Loucy (cell line): ENCODE data around the gene LZTFL1.
"Not testable (repeated sequence)": the region's sequence is repeated elsewhere in the genome, so short reads cannot be mapped to it uniquely, and the experiment has no call there.

ENCODE experiments used
- H2AFZ ChIP-seq: fragments of 200-600 bp; sonication (generic); 2 replicates; pipeline ENCODE4 v1.6.0; 2016; ENCODE audit warnings: antibody characterized with exemption, mild to moderate bottlenecking, low read length, moderate library complexity
- H3F3A ChIP-seq: fragments of 200-600 bp; 2 replicates; pipeline ENCODE4 v1.6.0; 2016; ENCODE audit warnings: antibody characterized with exemption, low read depth, mild to moderate bottlenecking
- H3K27me3 ChIP-seq: fragments of 200-600 bp; sonication (generic); 2 replicates; pipeline ENCODE4 v1.6.1; 2014; ENCODE audit warnings: low read length, mild to moderate bottlenecking; ENCODE audit not compliant: insufficient read depth, poor library complexity, severe bottlenecking
- H3K36me3 ChIP-seq: fragments of 200-600 bp; sonication (generic); 2 replicates; pipeline ENCODE4 v1.6.1; 2016; ENCODE audit warnings: low read length; ENCODE audit not compliant: insufficient read depth
- H3K4me1 ChIP-seq: fragments of 200-600 bp; sonication (generic); 2 replicates; pipeline ENCODE4 v1.5.1; 2014; ENCODE audit warnings: low read length, mild to moderate bottlenecking; ENCODE audit not compliant: insufficient read depth, poor library complexity, severe bottlenecking
- H3K4me2 ChIP-seq: fragments of 200-600 bp; sonication (generic); 2 replicates; pipeline ENCODE4 v1.6.0; 2014; ENCODE audit warnings: antibody characterized with exemption, low read length, low read depth, mild to moderate bottlenecking; ENCODE audit not compliant: poor library complexity, severe bottlenecking
- H3K4me3 ChIP-seq: fragments of 200-600 bp; sonication (generic); 2 replicates; pipeline ENCODE4 v1.5.1; 2014; ENCODE audit warnings: low read length, mild to moderate bottlenecking, mixed read lengths; ENCODE audit not compliant: poor library complexity, severe bottlenecking
- H3K79me2 ChIP-seq: fragments of 200-600 bp; sonication (generic); 2 replicates; pipeline ENCODE4 v1.6.1; 2014; ENCODE audit warnings: low read length; ENCODE audit not compliant: insufficient read depth
- H3K9ac ChIP-seq: fragments of 200-600 bp; sonication (generic); 2 replicates; pipeline ENCODE4 v1.6.0; 2014; ENCODE audit warnings: mild to moderate bottlenecking, low read depth, low read length, moderate library complexity; ENCODE audit not compliant: poor library complexity, severe bottlenecking
- H3K9me2 ChIP-seq: fragments of 200-600 bp; sonication (generic); replicated peaks from 2 replicates; pipeline ENCODE4 v1.6.1; 2016; ENCODE audit warnings: low read depth, low read length, mixed read lengths
- H3K9me3 ChIP-seq: fragments of 200-600 bp; sonication (generic); 2 replicates; pipeline ENCODE4 v1.6.1; 2014; ENCODE audit warnings: mild to moderate bottlenecking, antibody characterized with exemption, low read length, low read depth; ENCODE audit not compliant: insufficient read depth
- H4K20me1 ChIP-seq: fragments of 200-600 bp; sonication (generic); 2 replicates; pipeline ENCODE4 v1.6.0; 2014; ENCODE audit warnings: antibody characterized with exemption, low read length, mild to moderate bottlenecking; ENCODE audit not compliant: insufficient read depth, poor library complexity, severe bottlenecking
- CTCF ChIP-seq: fragments of 200-600 bp; sonication (generic); conservative IDR thresholded peaks from 2 replicates; pipeline ENCODE4 v1.5.1; 2014; ENCODE audit warnings: mild to moderate bottlenecking, antibody characterized with exemption, low read length
- EZH2phosphoT487 ChIP-seq: fragments of 200-600 bp; IDR thresholded peaks from 2 replicates; pipeline ENCODE4 v1.6.1; 2018; ENCODE audit warnings: antibody characterized with exemption, mild to moderate bottlenecking, moderate library complexity, borderline replicate concordance

The LZTFL1 gene

GRCh38 chr3:45860481-45860880, 18.6 kb upstream of the LZTFL1 start:
- no peaks in the 10 kb centered on the region for H3K36me3 ChIP-seq
- TF ChIP-seq EZH2phosphoT487: no peak
- TF ChIP-seq CTCF: no peak
- H3K9ac ChIP-seq: no peak overlapping the region
- no peaks in the 10 kb centered on the region for H3K79me2 ChIP-seq
- H3F3A ChIP-seq: no peaks in the 10 kb centered on the region
- H3K9me2 ChIP-seq: no peaks in the 10 kb centered on the region
- H3K4me3 ChIP-seq: no peak overlapping the region
- no peaks in the 10 kb centered on the region for H3K9me3 ChIP-seq
- no peak overlapping the region for H3K4me2 ChIP-seq
- H2AFZ ChIP-seq: no peak overlapping the region
- H4K20me1 ChIP-seq: no peaks in the 10 kb centered on the region
- no peaks in the 10 kb centered on the region for H3K27me3 ChIP-seq
- peaks cover 10% of the 10 kb centered on the region for H3K4me1 ChIP-seq

- no peaks in the 10 kb centered on the region for H3K9me3 ChIP-seq
- no peaks in the 10 kb centered on the region for H3K36me3 ChIP-seq
- TF ChIP-seq CTCF: no peak
- no peak for TF ChIP-seq EZH2phosphoT487
- H3F3A ChIP-seq: no peaks in the 10 kb centered on the region
- H4K20me1 ChIP-seq: no peaks in the 10 kb centered on the region
- no peak overlapping the region for H3K9ac ChIP-seq
- H3K9me2 ChIP-seq: no peaks in the 10 kb centered on the region
- H2AFZ ChIP-seq: no peak overlapping the region
- H3K27me3 ChIP-seq: no peaks in the 10 kb centered on the region
- H3K4me3 ChIP-seq: no peak overlapping the region
- no peak overlapping the region for H3K4me2 ChIP-seq
- no peaks in the 10 kb centered on the region for H3K4me1 ChIP-seq
- no peaks in the 10 kb centered on the region for H3K79me2 ChIP-seq
Measured at GRCh38 chr3:45858809-45859543, 17.1 kb upstream of the LZTFL1 start.

- H3K9ac ChIP-seq, H3K27me3 ChIP-seq, H3K9me3 ChIP-seq, H3K4me1 ChIP-seq, H2AFZ ChIP-seq, H3K79me2 ChIP-seq, H3K36me3 ChIP-seq, H4K20me1 ChIP-seq, H3F3A ChIP-seq, H3K4me3 ChIP-seq, H3K4me2 ChIP-seq, H3K9me2 ChIP-seq: not testable (repeated sequence)
Measured at GRCh38 chr3:45857024-45857423, 15.1 kb upstream of the LZTFL1 start.

DNA sequence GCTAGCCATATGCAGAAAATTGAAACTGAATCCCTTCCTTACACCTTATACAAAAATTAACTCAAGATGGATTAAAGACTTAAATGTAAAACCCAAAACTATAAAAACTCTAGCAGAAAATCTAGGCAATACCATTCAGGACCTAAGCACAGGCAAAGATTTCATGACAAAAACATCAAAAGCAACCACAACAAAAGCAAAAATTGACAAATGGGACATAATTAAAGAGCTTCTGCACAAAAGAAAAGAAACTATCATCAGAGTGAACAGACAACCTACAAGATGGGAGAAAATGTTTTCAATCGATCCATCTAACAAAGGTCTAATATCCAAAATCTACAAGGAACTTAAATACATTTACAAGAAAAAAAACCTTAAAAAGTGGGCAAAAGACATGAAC, 14.4 kb upstream of the LZTFL1 start:
- H3F3A ChIP-seq, H4K20me1 ChIP-seq, H3K4me2 ChIP-seq, H3K4me1 ChIP-seq, H3K4me3 ChIP-seq, H3K9ac ChIP-seq, H3K27me3 ChIP-seq, H2AFZ ChIP-seq, H3K79me2 ChIP-seq, H3K36me3 ChIP-seq, H3K9me3 ChIP-seq, H3K9me2 ChIP-seq: not testable (repeated sequence)
